Spleen (tissue), 7 donors: ENCODE data around the gene CCDC92B.
"Not testable (repeated sequence)": the region's sequence is repeated elsewhere in the genome, so short reads cannot be mapped to it uniquely, and the experiment has no call there.

Source experiments
- POLR2A ChIP-seq, 3 donors: fragments of 450-650 bp; IDR thresholded peaks; one replicate each; pipeline ENCODE4 v1.5.1; 2017; ENCODE audit warnings: antibody characterized with exemption in 3 of 3, mild to moderate bottlenecking in 1 of 3
- TF ChIP-seq, protein P1 (sequence below), 11 experiments: fragments of 200-600 bp in 7 of 11; fragments of 450-650 bp in 4 of 11; sonication (generic) in 4 of 11; IDR thresholded peaks in 8 of 11; conservative IDR thresholded peaks in 3 of 11; 1 replicate in 7 of 11; 2 replicates in 4 of 11; pipeline versions ENCODE4 v1.4.0 to v1.8.0; 2016 to 2021; ENCODE audit warnings: antibody characterized with exemption in 11 of 11, inconsistent platforms in 4 of 11, mild to moderate bottlenecking in 1 of 11
- donor health status: DM: no; HTN: no; CAD: no; lungs with moderate emphysema.
- donor health status: DM: no; HTN: no; CAD: no.
- donor health status: DM: no; HTN: no; CAD: no.

GRCh38 chr17:2785376-2785775 is 35.9 kb upstream of the CCDC92B start:
- TF ChIP-seq, protein P1, sequence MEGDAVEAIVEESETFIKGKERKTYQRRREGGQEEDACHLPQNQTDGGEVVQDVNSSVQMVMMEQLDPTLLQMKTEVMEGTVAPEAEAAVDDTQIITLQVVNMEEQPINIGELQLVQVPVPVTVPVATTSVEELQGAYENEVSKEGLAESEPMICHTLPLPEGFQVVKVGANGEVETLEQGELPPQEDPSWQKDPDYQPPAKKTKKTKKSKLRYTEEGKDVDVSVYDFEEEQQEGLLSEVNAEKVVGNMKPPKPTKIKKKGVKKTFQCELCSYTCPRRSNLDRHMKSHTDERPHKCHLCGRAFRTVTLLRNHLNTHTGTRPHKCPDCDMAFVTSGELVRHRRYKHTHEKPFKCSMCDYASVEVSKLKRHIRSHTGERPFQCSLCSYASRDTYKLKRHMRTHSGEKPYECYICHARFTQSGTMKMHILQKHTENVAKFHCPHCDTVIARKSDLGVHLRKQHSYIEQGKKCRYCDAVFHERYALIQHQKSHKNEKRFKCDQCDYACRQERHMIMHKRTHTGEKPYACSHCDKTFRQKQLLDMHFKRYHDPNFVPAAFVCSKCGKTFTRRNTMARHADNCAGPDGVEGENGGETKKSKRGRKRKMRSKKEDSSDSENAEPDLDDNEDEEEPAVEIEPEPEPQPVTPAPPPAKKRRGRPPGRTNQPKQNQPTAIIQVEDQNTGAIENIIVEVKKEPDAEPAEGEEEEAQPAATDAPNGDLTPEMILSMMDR (IDR thresholded peaks at IDR 0.05 in 8 of 11, conservative IDR thresholded peaks at IDR 0.05 in 3 of 11), result not testable (repeated sequence)
- not testable (repeated sequence) for TF ChIP-seq POLR2A (IDR thresholded peaks at IDR 0.05)
